ENCODE data around the gene KLHDC2. TPM values are rescaled to one million over a fixed set of nuclear protein-coding genes. Genes with fewer than 3 reads are reported as not detected.
"Not testable (repeated sequence)": the region's sequence is repeated elsewhere in the genome, so short reads cannot be mapped to it uniquely, and the experiment has no call there.

KLHDC2 gene
- total and polyA plus RNA-seq, 2 donors (not counting 1 experiment from before 2014, with no cell fraction given), result 43.4 to 60.5 TPM

GRCh38 chr14:49796025-49796424 is 28.1 kb downstream of the KLHDC2 start:
- Histone ChIP-seq H3K36me3 (replicated peaks in 1 of 2; ENCODE audit: control extremely low read depth in 1 of 2, control insufficient read depth in 1 of 2, extremely low read depth in 1 of 2, insufficient read depth in 2 of 2, low read length in 1 of 2) (peaks cover 5 to 87% of the 10 kb centered on the region in 2 experiments), H3K9me3 (ENCODE audit: control extremely low read depth in 1 of 3, control insufficient read depth in 2 of 3, insufficient read depth in 1 of 3, low read length in 2 of 3) (no peaks in the 10 kb centered on the region), H2AFZ (ENCODE audit: insufficient read depth, low read depth, low read length, poor library complexity, severe bottlenecking) (no peak overlapping the region), H4K20me1 (ENCODE audit: control insufficient read depth, insufficient read depth, low read length, poor library complexity, severe bottlenecking) (no peaks in the 10 kb centered on the region), H3K27me3 (replicated peaks in 1 of 4; ENCODE audit: control extremely low read depth in 1 of 4, control insufficient read depth in 3 of 4, insufficient read depth in 4 of 4, low read length in 3 of 4) (no peaks in the 10 kb centered on the region), H3K27ac (ENCODE audit: low read length in 2 of 2) (peak overlapping the region in 1 of 2 donors; percentile 17), H3K79me2 (ENCODE audit: control insufficient read depth, insufficient read depth, low read length) (no peaks in the 10 kb centered on the region), H3K9ac (ENCODE audit: low read length) (no peak overlapping the region), H3K4me3 (ENCODE audit: control extremely low read depth in 1 of 5, extremely low read depth in 1 of 5, insufficient read depth in 1 of 5, low read depth in 2 of 5, low read length in 4 of 5) (no peak overlapping the region), H3K4me1 (ENCODE audit: control insufficient read depth in 2 of 2, insufficient read depth in 2 of 2, low read length in 2 of 2) (no peaks in the 10 kb centered on the region), H3K4me2 (replicated peaks; ENCODE audit: low read depth, low read length, poor library complexity, severe bottlenecking) (no peak overlapping the region)
- CTCF ChIA-PET, result interaction anchor here (1.6 kb wide), 1 partner anchor 176 kb away, joined by 3 read pairs; the partner anchor contains the start of gene RPL36AL
- no peak for ATAC-seq (ENCODE audit: low read depth)
- Mint-ChIP-seq H3K27ac (no peak overlapping the region), H3K4me3 (no peak overlapping the region), H3K4me1 (no peaks in the 10 kb centered on the region), H3K27me3 (no peaks in the 10 kb centered on the region), H3K9me3 (ENCODE audit: insufficient read depth) (no peaks in the 10 kb centered on the region)
- TF ChIP-seq CTCF (IDR thresholded peaks at IDR 0.05) (no peak), EZH2 (IDR thresholded peaks at IDR 0.05; ENCODE audit: borderline replicate concordance, insufficient read depth, low read depth, low read length, poor library complexity, severe bottlenecking) (no peak)
- WGBS (ENCODE audit: insufficient coverage), result no CpG with 5 or more reads among the region's 2 CpGs
- POLR2A ChIA-PET, result no interaction called here
- intact Hi-C loops (cut with micrococcal nuclease), result no loop called here
- no peak for DNase-seq

GRCh38 chr14:49808780-49809179 is 40.8 kb downstream of the KLHDC2 start:
- H3K4me3 Mint-ChIP-seq, result no peak overlapping the region
- Histone ChIP-seq H3K4me3 (ENCODE audit: control extremely low read depth in 1 of 5, extremely low read depth in 1 of 5, insufficient read depth in 1 of 5, low read depth in 2 of 5, low read length in 4 of 5) (no peak overlapping the region), H3K4me1 (ENCODE audit: control insufficient read depth in 2 of 2, insufficient read depth in 2 of 2, low read length in 2 of 2) (no peaks in the 10 kb centered on the region), H3K27me3 (replicated peaks in 1 of 4; ENCODE audit: control extremely low read depth in 1 of 4, control insufficient read depth in 3 of 4, insufficient read depth in 4 of 4, low read length in 3 of 4) (no peaks in the 10 kb centered on the region), H3K79me2 (ENCODE audit: control insufficient read depth, insufficient read depth, low read length) (no peaks in the 10 kb centered on the region), H3K36me3 (replicated peaks in 1 of 2; ENCODE audit: control extremely low read depth in 1 of 2, control insufficient read depth in 1 of 2, extremely low read depth in 1 of 2, insufficient read depth in 2 of 2, low read length in 1 of 2) (peaks cover 19 to 78% of the 10 kb centered on the region in 2 experiments), H3K27ac (ENCODE audit: low read length in 2 of 2) (no peak overlapping the region), H4K20me1 (ENCODE audit: control insufficient read depth, insufficient read depth, low read length, poor library complexity, severe bottlenecking) (no peaks in the 10 kb centered on the region), H2AFZ (ENCODE audit: insufficient read depth, low read depth, low read length, poor library complexity, severe bottlenecking) (no peak overlapping the region), H3K4me2 (replicated peaks; ENCODE audit: low read depth, low read length, poor library complexity, severe bottlenecking) (no peak overlapping the region), H3K9me3 (ENCODE audit: control extremely low read depth in 1 of 3, control insufficient read depth in 2 of 3, insufficient read depth in 1 of 3, low read length in 2 of 3) (peaks cover 0 to 1% (median 0%) of the 10 kb centered on the region in 3 donors), H3K9ac (ENCODE audit: low read length) (no peak overlapping the region)
- POLR2A ChIA-PET, result interaction anchor here (0.5 kb wide), 1 partner anchor 227 kb away, joined by 9 read pairs; no protein-coding TSS in a partner anchor
- TF ChIP-seq EZH2 (IDR thresholded peaks at IDR 0.05; ENCODE audit: borderline replicate concordance, insufficient read depth, low read depth, low read length, poor library complexity, severe bottlenecking) (no peak), CTCF (IDR thresholded peaks at IDR 0.05) (no peak)
- H3K27ac Mint-ChIP-seq, result no peak overlapping the region
- intact Hi-C loops (cut with micrococcal nuclease), result no loop called here
- no peak for ATAC-seq (ENCODE audit: low read depth)
- DNase-seq, result no peak
- no peaks in the 10 kb centered on the region for H3K4me1 Mint-ChIP-seq
- no peaks in the 10 kb centered on the region for H3K9me3 Mint-ChIP-seq (ENCODE audit: insufficient read depth)
- WGBS (ENCODE audit: insufficient coverage), result no CpG with 5 or more reads among the region's 1 CpG
- CTCF ChIA-PET, result no interaction called here
- H3K27me3 Mint-ChIP-seq, result no peaks in the 10 kb centered on the region

- H3K4me1 Mint-ChIP-seq; intact Hi-C loops (cut with micrococcal nuclease); H3K27me3 ChIP-seq (replicated peaks in 1 of 4; ENCODE audit: control extremely low read depth in 1 of 4, control insufficient read depth in 3 of 4, insufficient read depth in 4 of 4, low read length in 3 of 4); H3K4me2 ChIP-seq (replicated peaks; ENCODE audit: low read depth, low read length, poor library complexity, severe bottlenecking); H3K4me3 Mint-ChIP-seq; H3K4me1 ChIP-seq (ENCODE audit: control insufficient read depth in 2 of 2, insufficient read depth in 2 of 2, low read length in 2 of 2); CTCF ChIA-PET; H3K9me3 Mint-ChIP-seq (ENCODE audit: insufficient read depth); H3K4me3 ChIP-seq (ENCODE audit: control extremely low read depth in 1 of 5, extremely low read depth in 1 of 5, insufficient read depth in 1 of 5, low read depth in 2 of 5, low read length in 4 of 5); H3K9ac ChIP-seq (ENCODE audit: low read length); H4K20me1 ChIP-seq (ENCODE audit: control insufficient read depth, insufficient read depth, low read length, poor library complexity, severe bottlenecking); H3K27ac Mint-ChIP-seq; POLR2A ChIA-PET; ATAC-seq (ENCODE audit: low read depth); H2AFZ ChIP-seq (ENCODE audit: insufficient read depth, low read depth, low read length, poor library complexity, severe bottlenecking); H3K79me2 ChIP-seq (ENCODE audit: control insufficient read depth, insufficient read depth, low read length); H3K27me3 Mint-ChIP-seq; DNase-seq; H3K9me3 ChIP-seq (ENCODE audit: control extremely low read depth in 1 of 3, control insufficient read depth in 2 of 3, insufficient read depth in 1 of 3, low read length in 2 of 3); H3K27ac ChIP-seq (ENCODE audit: low read length in 2 of 2): not testable (repeated sequence)
- peaks cover 20 to 72% of the 10 kb centered on the region in 2 experiments for H3K36me3 ChIP-seq (replicated peaks in 1 of 2; ENCODE audit: control extremely low read depth in 1 of 2, control insufficient read depth in 1 of 2, extremely low read depth in 1 of 2, insufficient read depth in 2 of 2, low read length in 1 of 2)
- WGBS (ENCODE audit: insufficient coverage), result no CpG with 5 or more reads among the region's 2 CpGs
Measured at GRCh38 chr14:49816118-49816517, 48.2 kb downstream of the KLHDC2 start.
